RWPE2 (cell line): Measurements from ENCODE around the gene HIBCH.
"Not testable (repeated sequence)": the region's sequence is repeated elsewhere in the genome, so short reads cannot be mapped to it uniquely, and the experiment has no call there.

Experiments
- ATAC-seq: fragments of 200-7000 bp; cut with Tn5 transposase; 3 replicates; pipeline ENCODE4 v1.9.1; 2021; ENCODE audit warnings: low read depth
- DNase-seq: peaks from one replicate; pipeline ENCODE4 v3.0.0-alpha.2; 2020; ENCODE audit warnings: low spot score
- H3K27ac ChIP-seq: fragments of 450-650 bp; 2 replicates; pipeline ENCODE4 v1.5.1; 2017; ENCODE audit warnings: mild to moderate bottlenecking; ENCODE audit not compliant: poor library complexity, severe bottlenecking
- H3K27me3 ChIP-seq: fragments of 250-450 bp; sonication (Bioruptor Pico); 2 replicates; pipeline ENCODE4 v1.5.1; 2021; ENCODE audit warnings: mild to moderate bottlenecking, moderate library complexity; ENCODE audit not compliant: insufficient read depth, poor library complexity, severe bottlenecking
- H3K36me3 ChIP-seq: fragments of 250-450 bp; sonication (Bioruptor Pico); 2 replicates; pipeline ENCODE4 v1.5.1; 2020; ENCODE audit warnings: low read depth, mild to moderate bottlenecking, moderate library complexity
- H3K4me1 ChIP-seq: fragments of 250-450 bp; sonication (Bioruptor Pico); 2 replicates; pipeline ENCODE4 v1.5.1; 2021; ENCODE audit warnings: mild to moderate bottlenecking, moderate library complexity; ENCODE audit not compliant: insufficient read depth, poor library complexity, severe bottlenecking
- H3K4me3 ChIP-seq: fragments of 250-450 bp; sonication (Bioruptor Pico); 2 replicates; pipeline ENCODE4 v1.5.1; 2021; ENCODE audit warnings: mild to moderate bottlenecking, moderate library complexity; ENCODE audit not compliant: severe bottlenecking
- H3K9me3 ChIP-seq: fragments of 250-450 bp; sonication (Bioruptor Pico); 2 replicates; pipeline ENCODE4 v1.5.1; 2021; ENCODE audit warnings: mild to moderate bottlenecking, moderate library complexity; ENCODE audit not compliant: severe bottlenecking
- CTCF ChIP-seq: fragments of 450-650 bp; IDR thresholded peaks from one replicate; pipeline ENCODE4 v1.5.1; 2017; ENCODE audit warnings: mild to moderate bottlenecking, moderate library complexity; ENCODE audit not compliant: poor library complexity, severe bottlenecking

The HIBCH gene

GRCh38 chr2:190338453-190338852 is 18.8 kb upstream of the HIBCH start:
- TF ChIP-seq CTCF, result no peak
- DNase-seq (no peak), ATAC-seq (no peak)
- Histone ChIP-seq H3K27me3 (no peaks in the 10 kb centered on the region), H3K27ac (no peak overlapping the region), H3K4me1 (peaks cover 7% of the 10 kb centered on the region), H3K4me3 (no peak overlapping the region), H3K36me3 (no peaks in the 10 kb centered on the region), H3K9me3 (no peaks in the 10 kb centered on the region)

GRCh38 chr2:190336420-190336819 is 16.8 kb upstream of the HIBCH start:
- no peaks in the 10 kb centered on the region for H3K36me3 ChIP-seq
- H3K9me3 ChIP-seq, result no peaks in the 10 kb centered on the region
- DNase-seq (no peak), ATAC-seq (no peak)
- no peak for TF ChIP-seq CTCF
- peaks cover 7% of the 10 kb centered on the region for H3K4me1 ChIP-seq
- H3K4me3 ChIP-seq, result no peak overlapping the region
- no peaks in the 10 kb centered on the region for H3K27me3 ChIP-seq
- H3K27ac ChIP-seq, result no peak overlapping the region

GRCh38 chr2:190335584-190335983 is 16.0 kb upstream of the HIBCH start:
- DNase-seq, H3K27ac ChIP-seq, H3K27me3 ChIP-seq, H3K36me3 ChIP-seq, H3K4me1 ChIP-seq, ATAC-seq, H3K4me3 ChIP-seq, H3K9me3 ChIP-seq: not testable (repeated sequence)

- no peaks in the 10 kb centered on the region for H3K36me3 ChIP-seq
- ATAC-seq, result no peak
Observed at GRCh38 chr2:190335225-190335559, 15.6 kb upstream of the HIBCH start.

GRCh38 chr2:190334479-190335224 is 15.0 kb upstream of the HIBCH start:
- Histone ChIP-seq H3K9me3 (no peaks in the 10 kb centered on the region), H3K4me3 (no peak overlapping the region), H3K4me1 (peaks cover 7% of the 10 kb centered on the region), H3K27ac (no peak overlapping the region), H3K27me3 (no peaks in the 10 kb centered on the region), H3K36me3 (no peaks in the 10 kb centered on the region)
- ATAC-seq, result no peak
- no peak for DNase-seq
- TF ChIP-seq CTCF, result no peak

More at GRCh38 chr2:190335225-190335559, 15.6 kb upstream of the HIBCH start:
- Histone ChIP-seq H3K27me3 (no peaks in the 10 kb centered on the region), H3K27ac (no peak overlapping the region), H3K4me1 (peaks cover 7% of the 10 kb centered on the region), H3K9me3 (no peaks in the 10 kb centered on the region), H3K4me3 (no peak overlapping the region)
- DNase-seq, result no peak
- no peak for TF ChIP-seq CTCF
